B cell (primary cell): Measurements from ENCODE around the gene YTHDC1. TPM values are rescaled to one million over a fixed set of nuclear protein-coding genes. Genes with fewer than 3 reads are reported as not detected.

Source experiments
- ATAC-seq: fragments of 200-7000 bp; cut with Tn5 transposase; one replicate; pipeline ENCODE4 v1.10.0; 2021; ENCODE audit warnings: low read depth, mild to moderate bottlenecking, moderate number of reproducible peaks, moderate library complexity
- CTCF ChIA-PET: fragments of 350-600 bp; sonication (Branson Sonifier 250); formaldehyde crosslinking; loops from one replicate; lab custom pipeline; 2021; ENCODE audit warnings: antibody characterized with exemption, inconsistent platforms; lab: Charles Lee
- POLR2A ChIA-PET: fragments of 350-600 bp; sonication (Branson Sonifier 250); formaldehyde crosslinking; loops from one replicate; lab custom pipeline; 2021; ENCODE audit warnings: antibody characterized with exemption; lab: Charles Lee
- DNase-seq: peaks from one replicate; pipeline ENCODE4 v3.0.0; 2013
- H2AFZ ChIP-seq: 2 replicates; pipeline ENCODE4 v1.6.1; 2012; ENCODE audit warnings: mild to moderate bottlenecking, low read depth, low read length; ENCODE audit not compliant: insufficient read depth, poor library complexity, severe bottlenecking
- H3K27ac ChIP-seq, 2 donors: 1 replicate in 1 of 2; 2 replicates in 1 of 2; pipeline ENCODE4 v1.5.1; 2012 to 2013; ENCODE audit warnings: low read length in 2 of 2, mild to moderate bottlenecking in 2 of 2, moderate library complexity in 1 of 2
- H3K27me3 ChIP-seq, 4 experiments: fragments of 200-600 bp in 1 of 4; sonication (generic) in 1 of 4; replicated peaks in 1 of 4; 1 replicate in 2 of 4; 2 replicates in 2 of 4; pipeline versions ENCODE4 v1.6.1 to v1.7.0; 2013 to 2016; ENCODE audit warnings: low read length in 3 of 4, mild to moderate bottlenecking in 2 of 4, mixed read lengths in 1 of 4, moderate library complexity in 1 of 4; ENCODE audit not compliant: insufficient read depth in 4 of 4, control insufficient read depth in 3 of 4; ENCODE audit errors: control extremely low read depth in 1 of 4
- H3K36me3 ChIP-seq, 2 experiments: replicated peaks in 1 of 2; 1 replicate in 1 of 2; 2 replicates in 1 of 2; pipeline versions ENCODE4 v1.6.1 to v1.7.1; 2013; ENCODE audit warnings: low read length in 1 of 2; ENCODE audit not compliant: insufficient read depth in 2 of 2, control insufficient read depth in 1 of 2; ENCODE audit errors: control extremely low read depth in 1 of 2, extremely low read depth in 1 of 2
- H3K4me1 ChIP-seq, 2 donors: fragments of 200-600 bp in 1 of 2; sonication (generic) in 1 of 2; 1 replicate in 1 of 2; 2 replicates in 1 of 2; pipeline versions ENCODE4 v1.5.1 to v1.6.1; 2013 to 2017; ENCODE audit warnings: low read length in 2 of 2; ENCODE audit not compliant: control insufficient read depth in 2 of 2, insufficient read depth in 2 of 2
- H3K4me2 ChIP-seq: replicated peaks from 2 replicates; pipeline ENCODE3; 2012; ENCODE audit warnings: mild to moderate bottlenecking, low read depth, low read length; ENCODE audit not compliant: poor library complexity, severe bottlenecking
- H3K4me3 ChIP-seq, 5 experiments: fragments of 200-600 bp in 1 of 5; sonication (generic) in 1 of 5; 1 replicate in 3 of 5; 2 replicates in 2 of 5; pipeline versions ENCODE4 v1.5.1 to v1.7.0; 2011 to 2016; ENCODE audit warnings: low read length in 4 of 5, mild to moderate bottlenecking in 4 of 5, low read depth in 2 of 5, control low read depth in 1 of 5, moderate library complexity in 1 of 5; ENCODE audit not compliant: insufficient read depth in 1 of 5; ENCODE audit errors: control extremely low read depth in 1 of 5, extremely low read depth in 1 of 5
- H3K79me2 ChIP-seq: fragments of 200-600 bp; sonication (generic); one replicate; pipeline ENCODE4 v1.6.0; 2016; ENCODE audit warnings: low read length; ENCODE audit not compliant: control insufficient read depth, insufficient read depth
- H3K9ac ChIP-seq: fragments of 200-600 bp; sonication (generic); 2 replicates; pipeline ENCODE4 v1.6.1; 2017; ENCODE audit warnings: mild to moderate bottlenecking, low read length, moderate library complexity
- H3K9me3 ChIP-seq, 3 donors: one replicate each; pipeline versions ENCODE4 v1.6.1 to v1.7.1; 2013; ENCODE audit warnings: low read length in 2 of 3; ENCODE audit not compliant: control insufficient read depth in 2 of 3, insufficient read depth in 1 of 3; ENCODE audit errors: control extremely low read depth in 1 of 3
- H4K20me1 ChIP-seq: 2 replicates; pipeline ENCODE4 v1.6.0; 2012; ENCODE audit warnings: mild to moderate bottlenecking, low read length; ENCODE audit not compliant: insufficient read depth, control insufficient read depth, poor library complexity, severe bottlenecking
- H3K27ac Mint-ChIP-seq: one replicate; pipeline ENCODE4 v1.8.0; 2021; ENCODE audit warnings: mixed read lengths
- H3K27me3 Mint-ChIP-seq: one replicate; pipeline ENCODE4 v1.8.0; 2021; ENCODE audit warnings: mixed read lengths
- H3K4me1 Mint-ChIP-seq: one replicate; pipeline ENCODE4 v1.8.0; 2021; ENCODE audit warnings: mixed read lengths
- H3K4me3 Mint-ChIP-seq: one replicate; pipeline ENCODE4 v1.8.0; 2021; ENCODE audit warnings: mixed read lengths
- H3K9me3 Mint-ChIP-seq: one replicate; pipeline ENCODE4 v1.8.0; 2022; ENCODE audit warnings: mixed read lengths; ENCODE audit not compliant: insufficient read depth
- EZH2 ChIP-seq: IDR thresholded peaks from 2 replicates; pipeline ENCODE4 v1.6.1; 2012; ENCODE audit warnings: borderline replicate concordance, low read depth, mild to moderate bottlenecking, moderate library complexity, low read length; ENCODE audit not compliant: insufficient read depth, poor library complexity, severe bottlenecking
- WGBS: methylation state at CpG from one replicate; pipeline ENCODE4 v1.1.5; 2013; ENCODE audit warnings: missing lambda C conversion rate; ENCODE audit not compliant: insufficient coverage; 5-methylcytosine and 5-hydroxymethylcytosine counted together
- intact Hi-C: fragments of 100-400 bp; cut with micrococcal nuclease; formaldehyde crosslinking; loops from one replicate; pipeline ENCODE4 v1.10.0; 2022
- polyA plus RNA-seq: library from polyadenylated mRNA; depleted of rRNA; stranded (reverse); fragments of >200 nt; gene quantifications from 2 replicates; pipeline ENCODE4 v1.2.3, GENCODE V29; 2012
- total RNA-seq, 2 donors: library from RNA; stranded (reverse); fragments of 120-200 nt in 1 of 2; gene quantifications; 1 replicate in 1 of 2; 2 replicates in 1 of 2; pipeline versions ENCODE4 v1.2.3 to v1.2.4, GENCODE V29; 2013 to 2022
- TF ChIP-seq, protein P1 (sequence below): fragments of 200-600 bp; IDR thresholded peaks from one replicate; pipeline ENCODE4 v1.8.0; 2022; ENCODE audit warnings: antibody characterized with exemption, mild to moderate bottlenecking

Gene YTHDC1
- total and polyA plus RNA-seq, 2 donors (not counting 1 experiment from before 2014, with no cell fraction given): 26.9 to 179 TPM

DNA sequence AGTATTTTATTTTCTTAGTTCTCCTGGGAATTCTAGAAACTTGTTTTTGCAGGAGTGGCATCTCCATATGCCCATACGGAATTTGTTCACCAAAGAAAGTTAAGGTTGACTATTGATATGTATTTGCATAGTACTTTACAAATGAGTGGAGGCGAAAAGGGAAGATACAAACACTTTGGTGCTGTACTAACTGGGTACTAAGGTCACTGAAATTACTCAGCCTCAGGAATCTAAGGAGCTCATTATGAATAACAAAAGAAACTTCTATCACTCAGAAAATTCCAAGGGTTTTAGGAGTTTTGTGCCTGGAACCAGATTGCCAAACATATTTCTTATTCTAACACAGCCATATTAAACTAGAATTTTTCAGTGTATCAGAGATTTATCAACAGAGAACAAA is 77.0 kb downstream of the YTHDC1 start:
- intact Hi-C loops: loop anchor here (1.0 to 5.0 kb wide), 3 partner anchors 103 to 1609 kb away; no protein-coding TSS in a partner anchor
- ChIA-PET CTCF (interaction anchor here (1.2 to 3.3 kb wide), 5 partner anchors 13 to 897 kb away, joined by 3 to 88 read pairs (median 4); no protein-coding TSS in a partner anchor), POLR2A (no interaction called here)
- Histone ChIP-seq H3K27ac (no peak overlapping the region), H3K4me1 (peaks cover 4 to 5% of the 10 kb centered on the region in 2 donors), H2AFZ (no peak overlapping the region), H3K4me2 (no peak overlapping the region), H3K9me3 (peaks cover 0 to 5% (median 0%) of the 10 kb centered on the region in 3 donors), H3K9ac (no peak overlapping the region), H4K20me1 (no peaks in the 10 kb centered on the region), H3K79me2 (no peaks in the 10 kb centered on the region), H3K4me3 (no peak overlapping the region), H3K36me3 (no peaks in the 10 kb centered on the region), H3K27me3 (no peaks in the 10 kb centered on the region)
- Mint-ChIP-seq H3K4me3 (no peak overlapping the region), H3K27me3 (peaks cover 13% of the 10 kb centered on the region), H3K27ac (no peak overlapping the region), H3K4me1 (peaks cover 16% of the 10 kb centered on the region), H3K9me3 (no peaks in the 10 kb centered on the region)
- WGBS: no CpG with 5 or more reads among the region's 2 CpGs
- no peak for DNase-seq
- ATAC-seq: no peak
- TF ChIP-seq, protein P1, sequence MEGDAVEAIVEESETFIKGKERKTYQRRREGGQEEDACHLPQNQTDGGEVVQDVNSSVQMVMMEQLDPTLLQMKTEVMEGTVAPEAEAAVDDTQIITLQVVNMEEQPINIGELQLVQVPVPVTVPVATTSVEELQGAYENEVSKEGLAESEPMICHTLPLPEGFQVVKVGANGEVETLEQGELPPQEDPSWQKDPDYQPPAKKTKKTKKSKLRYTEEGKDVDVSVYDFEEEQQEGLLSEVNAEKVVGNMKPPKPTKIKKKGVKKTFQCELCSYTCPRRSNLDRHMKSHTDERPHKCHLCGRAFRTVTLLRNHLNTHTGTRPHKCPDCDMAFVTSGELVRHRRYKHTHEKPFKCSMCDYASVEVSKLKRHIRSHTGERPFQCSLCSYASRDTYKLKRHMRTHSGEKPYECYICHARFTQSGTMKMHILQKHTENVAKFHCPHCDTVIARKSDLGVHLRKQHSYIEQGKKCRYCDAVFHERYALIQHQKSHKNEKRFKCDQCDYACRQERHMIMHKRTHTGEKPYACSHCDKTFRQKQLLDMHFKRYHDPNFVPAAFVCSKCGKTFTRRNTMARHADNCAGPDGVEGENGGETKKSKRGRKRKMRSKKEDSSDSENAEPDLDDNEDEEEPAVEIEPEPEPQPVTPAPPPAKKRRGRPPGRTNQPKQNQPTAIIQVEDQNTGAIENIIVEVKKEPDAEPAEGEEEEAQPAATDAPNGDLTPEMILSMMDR: no peak
- TF ChIP-seq EZH2: no peak

DNA sequence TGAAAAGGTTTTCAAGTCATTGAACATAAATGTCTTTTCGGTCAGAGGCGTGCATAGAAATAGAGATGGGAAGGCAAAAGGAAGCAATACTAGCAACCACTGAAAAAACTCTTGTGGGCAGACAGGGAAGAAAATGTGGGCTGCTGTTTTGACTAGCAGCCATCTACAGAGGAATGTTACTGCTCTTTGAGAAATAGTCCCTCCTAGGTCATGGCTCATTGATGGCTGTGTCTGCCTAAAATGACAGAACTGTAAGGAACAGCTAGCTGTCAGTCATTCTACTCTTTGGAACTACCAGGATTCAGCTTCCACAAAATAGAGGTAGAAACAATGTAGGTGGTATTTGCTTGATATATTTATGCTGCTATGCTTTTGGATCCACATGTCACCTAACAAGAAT is 77.5 kb downstream of the YTHDC1 start:
- intact Hi-C loops: loop anchor here (1.0 to 5.0 kb wide), 3 partner anchors 104 to 1610 kb away; no protein-coding TSS in a partner anchor
- Histone ChIP-seq H3K27ac (no peak overlapping the region), H3K36me3 (no peaks in the 10 kb centered on the region), H4K20me1 (no peaks in the 10 kb centered on the region), H3K9me3 (peaks cover 0 to 5% (median 0%) of the 10 kb centered on the region in 3 donors), H3K79me2 (no peaks in the 10 kb centered on the region), H3K9ac (peak overlapping the region; percentile 29), H3K4me3 (peak overlapping the region in 2 of 5 experiments; percentile 21 to 22), H3K27me3 (no peaks in the 10 kb centered on the region), H3K4me1 (peaks cover 4 to 5% of the 10 kb centered on the region in 2 donors), H2AFZ (peak overlapping the region; percentile 43), H3K4me2 (peak overlapping the region; percentile 43)
- no peak overlapping the region for H3K4me3 Mint-ChIP-seq
- no peak for TF ChIP-seq EZH2
- TF ChIP-seq, protein P1: no peak
- no CpG with 5 or more reads among the region's 2 CpGs for WGBS
- H3K27ac Mint-ChIP-seq: no peak overlapping the region
- H3K9me3 Mint-ChIP-seq: no peaks in the 10 kb centered on the region
- peaks cover 16% of the 10 kb centered on the region for H3K4me1 Mint-ChIP-seq
- CTCF ChIA-PET: interaction anchor here (0.7 to 3.3 kb wide), 16 partner anchors 10 to 898 kb away, joined by 3 to 88 read pairs (median 4); no protein-coding TSS in a partner anchor
- POLR2A ChIA-PET: interaction anchor here (0.6 kb wide), 1 partner anchor 102 kb away, joined by 6 read pairs; no protein-coding TSS in a partner anchor
- no peak for ATAC-seq
- no peak for DNase-seq
- peaks cover 13% of the 10 kb centered on the region for H3K27me3 Mint-ChIP-seq
